Endodermal cell (in vitro differentiated cells): Measurements from ENCODE around the gene RELL1. TPM values are rescaled to one million over a fixed set of nuclear protein-coding genes. Genes with fewer than 3 reads are reported as not detected.

ENCODE experiments used
- DNase-seq: peaks from one replicate; pipeline ENCODE4 v3.0.0-alpha.2; 2017
- H3K27ac ChIP-seq: 2 replicates; pipeline ENCODE4 v1.5.1; 2013; ENCODE audit warnings: mild to moderate bottlenecking, low read depth, low read length, moderate library complexity
- H3K27me3 ChIP-seq: 2 replicates; pipeline ENCODE4 v1.6.1; 2013; ENCODE audit warnings: mild to moderate bottlenecking, low read length, moderate library complexity; ENCODE audit not compliant: insufficient read depth, control insufficient read depth, poor library complexity, severe bottlenecking
- H3K36me3 ChIP-seq: 2 replicates; pipeline ENCODE4 v1.7.0; 2013; ENCODE audit warnings: mild to moderate bottlenecking, low read length, moderate library complexity; ENCODE audit not compliant: control insufficient read depth, insufficient read depth
- H3K4me1 ChIP-seq: one replicate; pipeline ENCODE4 v1.7.0; 2013; ENCODE audit warnings: low read length; ENCODE audit not compliant: control insufficient read depth, insufficient read depth
- H3K4me3 ChIP-seq: 2 replicates; pipeline ENCODE4 v1.5.1; 2013; ENCODE audit warnings: mild to moderate bottlenecking, low read length, moderate library complexity
- H3K9ac ChIP-seq: 2 replicates; pipeline ENCODE4 v1.6.1; 2013; ENCODE audit warnings: mild to moderate bottlenecking, low read length, moderate library complexity; ENCODE audit not compliant: poor library complexity, severe bottlenecking; ENCODE audit errors: extremely low read depth
- H3K9me3 ChIP-seq: 2 replicates; pipeline ENCODE4 v1.6.1; 2013; ENCODE audit warnings: mild to moderate bottlenecking, low read length, moderate library complexity; ENCODE audit not compliant: control insufficient read depth
- H3K27ac Mint-ChIP-seq: 2 replicates; pipeline ENCODE4 v1.8.0; 2020; ENCODE audit warnings: mixed read lengths
- H3K27me3 Mint-ChIP-seq: 2 replicates; pipeline ENCODE4 v1.8.0; 2021; ENCODE audit warnings: mild to moderate bottlenecking, mixed read lengths; ENCODE audit not compliant: insufficient read depth
- H3K36me3 Mint-ChIP-seq: 2 replicates; pipeline ENCODE4 v1.8.0; 2020; ENCODE audit warnings: low read depth, mixed read lengths
- H3K4me1 Mint-ChIP-seq: 2 replicates; pipeline ENCODE4 v1.8.0; 2020; ENCODE audit warnings: mixed read lengths
- H3K4me3 Mint-ChIP-seq: 2 replicates; pipeline ENCODE4 v1.8.0; 2020; ENCODE audit warnings: mild to moderate bottlenecking, moderate library complexity, mixed read lengths
- H3K9me3 Mint-ChIP-seq: 2 replicates; pipeline ENCODE4 v1.8.0; 2020; ENCODE audit warnings: mild to moderate bottlenecking, mixed read lengths
- WGBS, 2 experiments: methylation state at CpG; one replicate each; pipeline versions ENCODE4 v1.1.5 to v1.1.7; 2013; ENCODE audit warnings: missing lambda C conversion rate in 2 of 2, mixed read lengths in 1 of 2; ENCODE audit not compliant: insufficient coverage in 1 of 2, insufficient read length in 1 of 2; 5-methylcytosine and 5-hydroxymethylcytosine counted together
- total RNA-seq, 2 donors: library from RNA; stranded (reverse); fragmentation: NEBNext Ultra II Directional in 1 of 2; extraction: Animal tissue kit (Norgen Biotek cat#: 25700) in 1 of 2; gene quantifications; 2 replicates in 1 of 2; 3 replicates in 1 of 2; pipeline ENCODE4 v1.2.1, GENCODE V29; 2021
- TF ChIP-seq, protein P1 (sequence below): fragments of 200-600 bp; sonication (generic); conservative IDR thresholded peaks from 2 replicates; pipeline ENCODE4 v1.5.0; 2021; ENCODE audit warnings: antibody characterized with exemption, mild to moderate bottlenecking

RELL1 gene
- total RNA-seq, 2 donors from 2014 or later, result 12.1 to 12.3 TPM

DNA sequence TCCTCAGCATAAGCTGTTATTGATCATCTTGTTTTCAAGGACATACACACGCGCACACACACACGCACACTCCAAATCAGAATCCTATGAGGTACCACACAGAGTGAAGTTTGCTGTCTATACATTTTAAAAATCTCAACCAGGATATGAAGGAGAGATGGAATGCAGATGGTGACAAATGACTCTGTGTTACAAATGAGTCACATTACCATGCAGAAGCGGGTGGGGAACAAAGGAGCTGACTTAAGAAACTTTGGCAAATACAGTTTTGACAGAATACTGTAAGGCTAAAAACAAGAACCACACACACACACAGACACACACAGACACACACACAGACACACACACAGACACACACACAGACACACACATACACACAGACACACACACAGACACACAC, 81.7 kb downstream of the RELL1 start:
- H3K9me3 Mint-ChIP-seq, result peaks cover 5% of the 10 kb centered on the region
- H3K27me3 ChIP-seq, result no peaks in the 10 kb centered on the region
- H3K36me3 Mint-ChIP-seq, result peaks cover 8% of the 10 kb centered on the region
- H3K9me3 ChIP-seq, result peaks cover 6% of the 10 kb centered on the region
- no peak overlapping the region for H3K27ac Mint-ChIP-seq
- H3K36me3 ChIP-seq, result peaks cover 4% of the 10 kb centered on the region
- H3K4me3 Mint-ChIP-seq, result no peak overlapping the region
- H3K4me1 ChIP-seq, result no peaks in the 10 kb centered on the region
- H3K27me3 Mint-ChIP-seq, result no peaks in the 10 kb centered on the region
- peaks cover 12% of the 10 kb centered on the region for H3K4me1 Mint-ChIP-seq
- TF ChIP-seq, protein P1, sequence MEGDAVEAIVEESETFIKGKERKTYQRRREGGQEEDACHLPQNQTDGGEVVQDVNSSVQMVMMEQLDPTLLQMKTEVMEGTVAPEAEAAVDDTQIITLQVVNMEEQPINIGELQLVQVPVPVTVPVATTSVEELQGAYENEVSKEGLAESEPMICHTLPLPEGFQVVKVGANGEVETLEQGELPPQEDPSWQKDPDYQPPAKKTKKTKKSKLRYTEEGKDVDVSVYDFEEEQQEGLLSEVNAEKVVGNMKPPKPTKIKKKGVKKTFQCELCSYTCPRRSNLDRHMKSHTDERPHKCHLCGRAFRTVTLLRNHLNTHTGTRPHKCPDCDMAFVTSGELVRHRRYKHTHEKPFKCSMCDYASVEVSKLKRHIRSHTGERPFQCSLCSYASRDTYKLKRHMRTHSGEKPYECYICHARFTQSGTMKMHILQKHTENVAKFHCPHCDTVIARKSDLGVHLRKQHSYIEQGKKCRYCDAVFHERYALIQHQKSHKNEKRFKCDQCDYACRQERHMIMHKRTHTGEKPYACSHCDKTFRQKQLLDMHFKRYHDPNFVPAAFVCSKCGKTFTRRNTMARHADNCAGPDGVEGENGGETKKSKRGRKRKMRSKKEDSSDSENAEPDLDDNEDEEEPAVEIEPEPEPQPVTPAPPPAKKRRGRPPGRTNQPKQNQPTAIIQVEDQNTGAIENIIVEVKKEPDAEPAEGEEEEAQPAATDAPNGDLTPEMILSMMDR, result no peak
- no peak overlapping the region for H3K4me3 ChIP-seq
- WGBS, 2 experiments, result 96 to 100% methylated on average over 1 to 4 of the region's 4 CpGs
- no peak for DNase-seq
- no peak overlapping the region for H3K9ac ChIP-seq
- H3K27ac ChIP-seq, result no peak overlapping the region

DNA sequence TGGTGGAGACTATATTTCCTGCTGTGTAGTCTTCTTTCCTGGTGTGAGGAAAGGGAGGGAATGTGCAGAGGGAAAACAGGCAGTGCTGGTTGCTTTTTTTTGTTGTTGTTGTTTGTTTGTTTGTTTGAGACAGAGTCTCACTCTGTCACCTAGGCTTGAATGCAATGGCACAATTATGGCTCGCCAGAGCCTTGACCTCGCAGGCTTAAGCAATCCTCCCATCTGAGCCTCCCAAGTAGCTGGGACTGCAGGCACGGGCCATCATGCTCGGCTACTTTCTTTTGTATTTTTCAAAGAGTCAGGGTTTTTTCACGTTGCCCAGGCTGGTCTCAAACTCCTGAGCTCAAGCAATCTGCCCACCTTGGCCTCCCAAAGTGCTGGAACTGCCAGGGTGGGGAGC, 82.5 kb downstream of the RELL1 start:
- TF ChIP-seq, protein P1, result no peak
- Histone ChIP-seq H3K36me3 (no peaks in the 10 kb centered on the region), H3K9ac (no peak overlapping the region), H3K27me3 (no peaks in the 10 kb centered on the region), H3K27ac (no peak overlapping the region), H3K4me3 (no peak overlapping the region), H3K9me3 (no peaks in the 10 kb centered on the region), H3K4me1 (no peaks in the 10 kb centered on the region)
- H3K9me3 Mint-ChIP-seq, result no peaks in the 10 kb centered on the region
- no peak overlapping the region for H3K27ac Mint-ChIP-seq
- no peak for DNase-seq
- no peaks in the 10 kb centered on the region for H3K27me3 Mint-ChIP-seq
- H3K36me3 Mint-ChIP-seq, result peaks cover under 1% of the 10 kb centered on the region
- H3K4me1 Mint-ChIP-seq, result peaks cover 16% of the 10 kb centered on the region
- WGBS, 2 experiments, result 90 to 92% methylated on average over 5 of the region's 5 CpGs
- H3K4me3 Mint-ChIP-seq, result no peak overlapping the region

DNA sequence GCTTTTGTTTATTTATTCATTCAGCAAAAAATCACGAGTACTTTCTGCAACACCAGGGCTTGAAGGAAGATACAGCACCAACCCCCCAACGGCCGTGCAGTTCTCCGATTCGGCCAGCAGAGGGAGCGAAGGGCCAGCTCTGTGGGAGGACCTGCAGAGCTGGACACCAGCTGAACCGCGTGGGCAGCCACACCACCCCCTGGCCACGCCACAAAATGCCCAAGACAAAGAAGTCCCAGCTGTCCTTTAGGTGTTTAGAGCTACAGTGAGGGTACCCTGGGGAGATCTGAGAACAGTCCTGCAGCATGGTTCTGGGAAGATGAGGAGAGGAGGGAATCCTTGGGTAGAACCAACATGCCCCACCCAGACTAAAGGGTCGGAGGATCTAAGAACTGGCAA, 83.1 kb downstream of the RELL1 start:
- no peaks in the 10 kb centered on the region for H3K27me3 ChIP-seq
- TF ChIP-seq, protein P1, result peak; percentile 98
- no peaks in the 10 kb centered on the region for H3K9me3 ChIP-seq
- Mint-ChIP-seq H3K9me3 (no peaks in the 10 kb centered on the region), H3K27me3 (no peaks in the 10 kb centered on the region), H3K36me3 (no peaks in the 10 kb centered on the region), H3K27ac (no peak overlapping the region), H3K4me3 (no peak overlapping the region), H3K4me1 (peaks cover 16% of the 10 kb centered on the region)
- H3K4me1 ChIP-seq, result no peaks in the 10 kb centered on the region
- 21% methylated on average over 10 of the region's 10 CpGs; no CpG with 5 or more reads in 1 of the 2 experiments for WGBS, 2 experiments
- H3K36me3 ChIP-seq, result no peaks in the 10 kb centered on the region
- H3K27ac ChIP-seq, result no peak overlapping the region
- DNase-seq, result peak; percentile 95
- no peak overlapping the region for H3K4me3 ChIP-seq
- H3K9ac ChIP-seq, result no peak overlapping the region
